HepG2 (cell line): Measurements from ENCODE around the gene DCAF4L1. TPM values are rescaled to one million over a fixed set of nuclear protein-coding genes. Genes with fewer than 3 reads are reported as not detected.
A peak's percentile ranks its signal among the peaks of the same experiment; 100 is the strongest.

Source experiments
- EEA1 ChIP-seq: sonication (generic); formaldehyde crosslinking; IDR thresholded peaks from 2 replicates; pipeline ENCODE4 v1.5.1; 2020; ENCODE audit warnings: mild to moderate bottlenecking, missing genetic modification reagents, borderline replicate concordance
- EHMT2 ChIP-seq: fragments of 200-600 bp; sonication (generic); IDR thresholded peaks from 2 replicates; pipeline ENCODE4 v1.7.0; 2017; ENCODE audit warnings: antibody characterized with exemption, low read depth, low read length, borderline replicate concordance
- FOXK2 ChIP-seq: fragments of 450-650 bp; IDR thresholded peaks from 2 replicates; pipeline ENCODE4 v1.6.1; 2016
- KMT2B ChIP-seq: IDR thresholded peaks from 2 replicates; pipeline ENCODE4 v1.6.1; 2016; ENCODE audit warnings: missing genetic modification reagents, missing compliant biosample characterization
- MAFK ChIP-seq, 2 experiments: IDR thresholded peaks in 1 of 2; conservative IDR thresholded peaks in 1 of 2; 2 replicates each; pipeline ENCODE4 v1.6.1; 2011; ENCODE audit warnings: improper control_type of control experiment in 2 of 2, low read length in 2 of 2
- MEF2D ChIP-seq: sonication (generic); formaldehyde crosslinking; IDR thresholded peaks from 2 replicates; pipeline ENCODE4 v1.5.1; 2020; ENCODE audit warnings: mild to moderate bottlenecking, missing genetic modification reagents
- MLLT10 ChIP-seq: sonication (generic); formaldehyde crosslinking; IDR thresholded peaks from 2 replicates; pipeline ENCODE4 v1.4.0; 2020; ENCODE audit warnings: missing genetic modification reagents
- MZF1 ChIP-seq: sonication (generic); formaldehyde crosslinking; IDR thresholded peaks from 2 replicates; pipeline ENCODE4 v1.8.1; 2023; ENCODE audit warnings: mild to moderate bottlenecking, missing genetic modification reagents, borderline replicate concordance
- RBM39 ChIP-seq: fragments of 200-400 bp; formaldehyde crosslinking; IDR thresholded peaks from one replicate; pipeline ENCODE4 v1.6.1; 2018; ENCODE audit warnings: antibody characterized with exemption, mild to moderate bottlenecking, low read depth, low read length; ENCODE audit not compliant: poor library complexity, severe bottlenecking
- SALL1 ChIP-seq: sonication (generic); formaldehyde crosslinking; IDR thresholded peaks from 2 replicates; pipeline ENCODE4 v1.8.0; 2022; ENCODE audit warnings: mild to moderate bottlenecking, missing genetic modification reagents
- SIN3B ChIP-seq: fragments of 150-350 bp; IDR thresholded peaks from 2 replicates; pipeline ENCODE4 v1.6.1; 2014; ENCODE audit warnings: low read length
- SMC3 ChIP-seq: IDR thresholded peaks from 2 replicates; pipeline ENCODE4 v1.6.1; 2011; ENCODE audit warnings: low read length, improper control_type of control experiment
- TFAP4 ChIP-seq: sonication (generic); IDR thresholded peaks from 2 replicates; pipeline ENCODE4 v1.6.1; 2016; ENCODE audit warnings: low read depth, borderline replicate concordance
- THYN1 ChIP-seq: sonication (generic); formaldehyde crosslinking; IDR thresholded peaks from 2 replicates; pipeline ENCODE4 v1.8.1; 2023; ENCODE audit warnings: low read depth, mild to moderate bottlenecking, moderate library complexity, missing genetic modification reagents, borderline replicate concordance
- ZNF337 ChIP-seq: sonication (generic); formaldehyde crosslinking; IDR thresholded peaks from 2 replicates; pipeline ENCODE4 v1.5.1; 2020; ENCODE audit warnings: missing genetic modification reagents, low read depth, mild to moderate bottlenecking, borderline replicate concordance
- ZNF7 ChIP-seq: IDR thresholded peaks from 2 replicates; pipeline ENCODE4 v1.6.1; 2016; ENCODE audit warnings: missing biosample characterization, missing genetic modification reagents
- ZNF879 ChIP-seq: sonication (generic); formaldehyde crosslinking; IDR thresholded peaks from 2 replicates; pipeline ENCODE4 v1.8.1; 2023; ENCODE audit warnings: missing genetic modification reagents
- ZZZ3 ChIP-seq: sonication (generic); formaldehyde crosslinking; IDR thresholded peaks from 2 replicates; pipeline ENCODE4 v1.4.0; 2020; ENCODE audit warnings: missing genetic modification reagents, mild to moderate bottlenecking, borderline replicate concordance
- polyA plus RNA-seq, 8 experiments: library from polyadenylated mRNA; depleted of rRNA in 3 of 8; stranded (reverse) in 7 of 8; unstranded in 1 of 8; fragments of >200 nt; fragmentation: Illumina TruSeq in 4 of 8; extraction: Trizol in 4 of 8; gene quantifications; 2 replicates each; pipeline versions ENCODE4 v1.2.1 to v1.2.3, GENCODE V29; 2011 to 2016; ENCODE audit warnings: low read depth in 4 of 8, missing spikeins in 1 of 8, mixed read lengths in 1 of 8; ENCODE audit not compliant: insufficient read depth in 1 of 8
- total RNA-seq, 5 experiments: library from RNA; depleted of rRNA; stranded (reverse); fragments of >200 nt; fragmentation: Illumina TruSeq; extraction: Trizol; gene quantifications; 2 replicates each; pipeline ENCODE4 v1.2.3, GENCODE V29; 2016; ENCODE audit warnings: low read depth in 1 of 5
- TF ChIP-seq, protein P1 (sequence below): sonication (generic); formaldehyde crosslinking; IDR thresholded peaks from 2 replicates; pipeline ENCODE4 v1.5.1; 2020; ENCODE audit warnings: mild to moderate bottlenecking, missing genetic modification reagents, moderate library complexity
- TF ChIP-seq, protein P2 (sequence below): sonication (generic); formaldehyde crosslinking; IDR thresholded peaks from 2 replicates; pipeline ENCODE4 v1.4.0; 2020; ENCODE audit warnings: missing genetic modification reagents
- TF ChIP-seq, protein P3 (sequence below): sonication (generic); formaldehyde crosslinking; IDR thresholded peaks from 2 replicates; pipeline ENCODE4 v1.4.0; 2020; ENCODE audit warnings: missing genetic modification reagents

Gene DCAF4L1
- total and polyA plus RNA-seq, 2 of the 13 experiments (the other 11 are each of a cell fraction or from before 2014, with no cell fraction given), result 0.05 to 0.09 TPM

- no peak for TF ChIP-seq TFAP4
- TF ChIP-seq MEF2D (CRISPR knock-in tag), result 0 out of 2 replicates have a peak, but pooled peaks have one; percentile 36
- TF ChIP-seq ZNF337, result no peak
- TF ChIP-seq ZNF7 (CRISPR knock-in tag), result no peak
- TF ChIP-seq SMC3, result no peak
- no peak for TF ChIP-seq ZNF879 (CRISPR knock-in tag)
- no peak for TF ChIP-seq MLLT10 (CRISPR knock-in tag)
- no peak for TF ChIP-seq SIN3B
- peak; percentile 84 for TF ChIP-seq SALL1
- peak; percentile 96 for TF ChIP-seq KMT2B
- no peak for TF ChIP-seq THYN1 (CRISPR knock-in tag)
- TF ChIP-seq, protein P1, sequence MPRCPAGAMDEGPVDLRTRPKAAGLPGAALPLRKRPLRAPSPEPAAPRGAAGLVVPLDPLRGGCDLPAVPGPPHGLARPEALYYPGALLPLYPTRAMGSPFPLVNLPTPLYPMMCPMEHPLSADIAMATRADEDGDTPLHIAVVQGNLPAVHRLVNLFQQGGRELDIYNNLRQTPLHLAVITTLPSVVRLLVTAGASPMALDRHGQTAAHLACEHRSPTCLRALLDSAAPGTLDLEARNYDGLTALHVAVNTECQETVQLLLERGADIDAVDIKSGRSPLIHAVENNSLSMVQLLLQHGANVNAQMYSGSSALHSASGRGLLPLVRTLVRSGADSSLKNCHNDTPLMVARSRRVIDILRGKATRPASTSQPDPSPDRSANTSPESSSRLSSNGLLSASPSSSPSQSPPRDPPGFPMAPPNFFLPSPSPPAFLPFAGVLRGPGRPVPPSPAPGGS (CRISPR knock-in tag), result peak; percentile 59; the same call in 1 of the 2 replicates
- no peak for TF ChIP-seq EHMT2
- TF ChIP-seq EEA1, result peak; percentile 79; the same call in 1 of the 2 replicates
- no peak for TF ChIP-seq RBM39
- TF ChIP-seq, protein P2, sequence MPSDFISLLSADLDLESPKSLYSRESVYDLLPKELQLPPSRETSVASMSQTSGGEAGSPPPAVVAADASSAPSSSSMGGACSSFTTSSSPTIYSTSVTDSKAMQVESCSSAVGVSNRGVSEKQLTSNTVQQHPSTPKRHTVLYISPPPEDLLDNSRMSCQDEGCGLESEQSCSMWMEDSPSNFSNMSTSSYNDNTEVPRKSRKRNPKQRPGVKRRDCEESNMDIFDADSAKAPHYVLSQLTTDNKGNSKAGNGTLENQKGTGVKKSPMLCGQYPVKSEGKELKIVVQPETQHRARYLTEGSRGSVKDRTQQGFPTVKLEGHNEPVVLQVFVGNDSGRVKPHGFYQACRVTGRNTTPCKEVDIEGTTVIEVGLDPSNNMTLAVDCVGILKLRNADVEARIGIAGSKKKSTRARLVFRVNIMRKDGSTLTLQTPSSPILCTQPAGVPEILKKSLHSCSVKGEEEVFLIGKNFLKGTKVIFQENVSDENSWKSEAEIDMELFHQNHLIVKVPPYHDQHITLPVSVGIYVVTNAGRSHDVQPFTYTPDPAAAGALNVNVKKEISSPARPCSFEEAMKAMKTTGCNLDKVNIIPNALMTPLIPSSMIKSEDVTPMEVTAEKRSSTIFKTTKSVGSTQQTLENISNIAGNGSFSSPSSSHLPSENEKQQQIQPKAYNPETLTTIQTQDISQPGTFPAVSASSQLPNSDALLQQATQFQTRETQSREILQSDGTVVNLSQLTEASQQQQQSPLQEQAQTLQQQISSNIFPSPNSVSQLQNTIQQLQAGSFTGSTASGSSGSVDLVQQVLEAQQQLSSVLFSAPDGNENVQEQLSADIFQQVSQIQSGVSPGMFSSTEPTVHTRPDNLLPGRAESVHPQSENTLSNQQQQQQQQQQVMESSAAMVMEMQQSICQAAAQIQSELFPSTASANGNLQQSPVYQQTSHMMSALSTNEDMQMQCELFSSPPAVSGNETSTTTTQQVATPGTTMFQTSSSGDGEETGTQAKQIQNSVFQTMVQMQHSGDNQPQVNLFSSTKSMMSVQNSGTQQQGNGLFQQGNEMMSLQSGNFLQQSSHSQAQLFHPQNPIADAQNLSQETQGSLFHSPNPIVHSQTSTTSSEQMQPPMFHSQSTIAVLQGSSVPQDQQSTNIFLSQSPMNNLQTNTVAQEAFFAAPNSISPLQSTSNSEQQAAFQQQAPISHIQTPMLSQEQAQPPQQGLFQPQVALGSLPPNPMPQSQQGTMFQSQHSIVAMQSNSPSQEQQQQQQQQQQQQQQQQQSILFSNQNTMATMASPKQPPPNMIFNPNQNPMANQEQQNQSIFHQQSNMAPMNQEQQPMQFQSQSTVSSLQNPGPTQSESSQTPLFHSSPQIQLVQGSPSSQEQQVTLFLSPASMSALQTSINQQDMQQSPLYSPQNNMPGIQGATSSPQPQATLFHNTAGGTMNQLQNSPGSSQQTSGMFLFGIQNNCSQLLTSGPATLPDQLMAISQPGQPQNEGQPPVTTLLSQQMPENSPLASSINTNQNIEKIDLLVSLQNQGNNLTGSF (CRISPR knock-in tag), result no peak; the same call in 1 of the 2 replicates
- TF ChIP-seq ZZZ3 (CRISPR knock-in tag), result peak; percentile 81; the same call in 1 of the 2 replicates
- no peak for TF ChIP-seq FOXK2
- TF ChIP-seq, protein P3, sequence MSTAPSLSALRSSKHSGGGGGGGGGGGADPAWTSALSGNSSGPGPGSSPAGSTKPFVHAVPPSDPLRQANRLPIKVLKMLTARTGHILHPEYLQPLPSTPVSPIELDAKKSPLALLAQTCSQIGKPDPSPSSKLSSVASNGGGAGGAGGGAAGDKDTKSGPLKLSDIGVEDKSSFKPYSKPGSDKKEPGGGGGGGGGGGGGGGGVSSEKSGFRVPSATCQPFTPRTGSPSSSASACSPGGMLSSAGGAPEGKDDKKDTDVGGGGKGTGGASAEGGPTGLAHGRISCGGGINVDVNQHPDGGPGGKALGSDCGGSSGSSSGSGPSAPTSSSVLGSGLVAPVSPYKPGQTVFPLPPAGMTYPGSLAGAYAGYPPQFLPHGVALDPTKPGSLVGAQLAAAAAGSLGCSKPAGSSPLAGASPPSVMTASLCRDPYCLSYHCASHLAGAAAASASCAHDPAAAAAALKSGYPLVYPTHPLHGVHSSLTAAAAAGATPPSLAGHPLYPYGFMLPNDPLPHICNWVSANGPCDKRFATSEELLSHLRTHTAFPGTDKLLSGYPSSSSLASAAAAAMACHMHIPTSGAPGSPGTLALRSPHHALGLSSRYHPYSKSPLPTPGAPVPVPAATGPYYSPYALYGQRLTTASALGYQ (CRISPR knock-in tag), result no peak
- TF ChIP-seq MZF1 (CRISPR knock-in tag), result no peak
- TF ChIP-seq MAFK (conservative IDR thresholded peaks at IDR 0.05 in 1 of 2, IDR thresholded peaks at IDR 0.05 in 1 of 2; ENCODE audit: low read length in 2 of 2), result no peak
Observed at GRCh38 chr4:41990365-41991111, 9.0 kb downstream of the DCAF4L1 start, which contains the start of gene SLC30A9 (continued).
